Stimulated activated CD8-positive, alpha-beta memory T cell treated with anti-CD3 and anti-CD28 coated beads, Interleukin-4, amount 100 ng/mL, for 4 hours (primary cell): ENCODE results near the gene ANKRD7.

Source experiments
- DNase-seq, 2 donors: peaks; one replicate each; pipeline ENCODE4 v3.0.0-alpha.2; 2020; ENCODE audit warnings: low read depth in 2 of 2, low spot score in 1 of 2

The ANKRD7 gene, protein sequence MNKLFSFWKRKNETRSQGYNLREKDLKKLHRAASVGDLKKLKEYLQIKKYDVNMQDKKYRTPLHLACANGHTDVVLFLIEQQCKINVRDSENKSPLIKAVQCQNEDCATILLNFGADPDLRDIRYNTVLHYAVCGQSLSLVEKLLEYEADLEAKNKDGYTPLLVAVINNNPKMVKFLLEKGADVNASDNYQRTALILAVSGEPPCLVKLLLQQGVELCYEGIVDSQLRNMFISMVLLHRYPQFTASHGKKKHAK

DNA sequence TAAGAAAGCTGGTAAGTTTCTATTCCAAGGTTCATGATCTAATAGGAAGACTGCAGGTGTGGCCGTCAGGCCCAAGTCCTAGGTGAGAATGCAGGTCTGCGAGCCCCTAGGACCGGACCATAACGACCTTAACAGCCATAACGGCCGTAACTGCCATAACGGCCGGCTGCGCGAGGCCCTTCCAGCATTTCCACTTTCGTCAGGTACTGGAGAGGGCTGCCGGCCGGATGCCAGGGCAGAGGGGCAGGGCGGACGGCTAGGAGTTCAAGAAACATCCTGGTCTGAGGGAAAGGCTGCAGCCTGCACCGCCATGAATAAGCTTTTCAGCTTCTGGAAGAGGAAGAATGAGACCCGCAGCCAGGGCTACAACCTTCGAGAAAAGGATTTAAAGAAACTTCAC, at the start of gene ANKRD7:
Gene ANKRD7 (plus strand): TSS at position 184 of the 400 bp plus-strand sequence. CDS start 127 bp downstream, at position 311.
- DNase-seq = no peak

GRCh38 chr7:118175740-118176139, 48.8 kb upstream of the ANKRD7 start:
- no peak for DNase-seq

DNA sequence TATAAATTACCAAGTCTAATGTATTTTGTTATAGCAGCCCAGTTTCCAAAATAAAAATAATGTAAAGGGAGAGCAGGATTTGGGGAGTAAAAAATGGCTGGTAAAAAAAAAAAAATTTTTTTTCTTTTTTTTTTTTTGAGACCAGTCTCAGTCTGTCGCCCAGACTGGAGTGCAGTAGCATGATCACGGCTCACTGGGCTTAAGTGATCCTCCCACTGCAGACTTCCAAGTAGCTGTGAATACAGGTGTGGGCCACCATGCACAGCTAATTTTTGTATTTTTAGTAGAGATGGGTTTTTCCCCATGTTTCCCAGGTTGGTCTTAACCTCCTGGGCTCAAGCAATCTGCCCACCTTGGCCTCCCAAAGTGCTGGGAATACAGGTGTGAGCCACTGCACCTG, 45.3 kb upstream of the ANKRD7 start:
- no peak for DNase-seq

GRCh38 chr7:118182593-118183427, 41.7 kb upstream of the ANKRD7 start:
- DNase-seq = no peak

- no peak for DNase-seq
Observed at GRCh38 chr7:118183428-118183785, 41.1 kb upstream of the ANKRD7 start.

- peak; percentile 95 to 96 for DNase-seq
Observed at GRCh38 chr7:118183786-118184564, 40.5 kb upstream of the ANKRD7 start, which contains the start of gene LSM8. Gene LSM8, plus strand, starts transcription at chr7:118184164. Its CDS starts 60 bp downstream, at chr7:118184224.

- DNase-seq = no peak
Observed at GRCh38 chr7:118184565-118184940, 40.0 kb upstream of the ANKRD7 start.

GRCh38 chr7:118185163-118185860, 39.2 kb upstream of the ANKRD7 start:
- DNase-seq = no peak

DNA sequence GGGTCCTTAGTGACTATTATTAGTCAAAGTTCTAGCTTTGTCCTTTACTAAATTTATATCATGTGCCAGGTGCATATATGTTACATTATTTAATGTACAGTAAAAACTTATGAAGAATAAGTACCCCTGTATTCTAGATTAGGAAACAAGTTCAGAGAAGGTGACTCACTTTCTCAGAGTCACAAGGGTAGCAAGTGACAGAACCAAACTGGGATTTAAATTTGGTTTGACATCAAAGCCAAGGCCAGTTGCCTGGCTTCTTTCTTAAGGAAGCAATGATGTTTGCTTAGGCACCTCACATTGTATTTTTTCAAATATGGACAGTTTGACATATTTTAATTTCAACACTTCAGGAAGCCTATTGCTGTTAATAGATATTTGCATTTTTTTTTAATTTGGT, 38.0 kb upstream of the ANKRD7 start:
- DNase-seq = no peak

- no peak for DNase-seq
Observed at GRCh38 chr7:118194571-118194970, 29.9 kb upstream of the ANKRD7 start.

GRCh38 chr7:118195837-118196474, 28.5 kb upstream of the ANKRD7 start:
- peak in 1 of 2 donors; percentile 36 for DNase-seq

GRCh38 chr7:118202061-118202460, 22.4 kb upstream of the ANKRD7 start:
- DNase-seq = no peak

- peak; percentile 55 to 70 for DNase-seq
Observed at GRCh38 chr7:118214051-118214832, 10.3 kb upstream of the ANKRD7 start.

DNA sequence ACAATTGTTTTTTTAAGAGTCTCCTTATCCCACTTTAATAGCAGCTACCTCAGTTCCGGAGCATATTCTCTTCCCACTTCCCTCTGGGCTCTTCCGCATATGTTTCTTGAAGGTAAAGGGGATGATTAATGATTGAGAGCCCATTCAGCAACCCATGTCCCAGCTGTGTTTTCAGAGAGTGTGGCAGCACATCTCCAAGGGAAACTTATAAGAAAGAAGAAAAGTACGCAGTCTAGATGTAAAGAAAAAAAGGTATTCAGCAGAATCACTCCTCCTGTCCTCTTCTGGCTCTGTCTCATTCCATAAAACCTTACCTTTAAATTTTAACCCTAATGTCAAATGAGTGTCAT, 9.7 kb upstream of the ANKRD7 start:
- no peak for DNase-seq

GRCh38 chr7:118217210-118217619, 7.3 kb upstream of the ANKRD7 start:
- no peak for DNase-seq

DNA sequence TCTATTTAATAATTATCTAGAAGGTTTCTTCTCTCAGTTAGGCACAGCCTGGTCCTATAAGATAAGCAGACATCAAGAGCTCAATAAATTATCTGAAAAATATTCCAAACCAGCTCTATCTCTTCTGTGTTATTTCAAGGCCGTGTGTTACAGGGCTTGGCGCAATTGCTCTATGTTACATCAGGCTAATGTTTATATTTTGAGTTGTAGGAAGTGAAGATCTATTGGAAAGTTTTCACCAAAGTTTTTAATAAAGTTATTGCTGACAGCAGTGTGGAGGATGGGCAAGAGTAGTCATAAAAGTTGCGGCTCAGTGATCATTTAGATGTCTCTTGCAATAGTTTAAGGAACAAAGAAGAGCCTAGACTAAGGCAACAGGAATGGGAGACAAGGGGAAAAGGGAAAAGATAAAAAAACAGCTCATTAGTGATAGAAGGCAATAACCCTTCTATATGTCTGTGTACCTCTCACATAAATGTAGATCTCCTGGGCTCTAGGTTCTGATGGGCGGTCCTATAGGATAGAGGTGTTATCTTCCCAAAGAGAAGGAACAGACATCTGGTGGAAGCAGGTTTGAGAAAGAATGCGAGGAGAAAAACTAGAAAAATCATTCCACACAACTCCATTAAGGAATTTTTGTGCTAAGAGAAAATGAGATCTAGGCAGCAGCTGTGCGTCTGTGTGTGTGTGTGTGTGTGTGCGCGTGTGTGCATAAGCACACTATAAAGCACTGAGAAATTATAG, 5.9 kb upstream of the ANKRD7 start:
- no peak for DNase-seq

GRCh38 chr7:118219157-118219512, 5.4 kb upstream of the ANKRD7 start:
- no peak for DNase-seq

DNA sequence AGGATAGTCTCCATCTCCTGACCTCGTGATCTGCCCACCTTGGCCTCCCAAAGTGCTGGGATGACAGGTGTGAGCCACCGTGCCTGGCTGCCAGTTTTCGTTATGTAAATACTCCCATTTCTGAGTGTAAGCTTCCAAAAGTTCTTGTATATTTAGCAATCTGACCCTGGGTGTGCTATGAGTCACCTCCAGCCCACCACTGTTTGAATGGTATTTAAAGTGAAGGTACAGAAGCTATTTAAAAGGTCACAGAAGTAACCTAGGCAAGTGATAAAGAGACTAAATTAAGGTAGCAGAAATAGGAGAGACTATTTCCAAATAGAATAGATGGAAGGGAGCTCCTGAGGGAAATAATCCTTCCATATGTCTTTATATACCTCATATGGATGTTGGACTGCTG, 3.9 kb upstream of the ANKRD7 start:
- no peak for DNase-seq

- no peak for DNase-seq
Observed at GRCh38 chr7:118222591-118222990, 1.9 kb upstream of the ANKRD7 start.
